AG09319 (cell line): ENCODE measurements around the gene KIAA1328.

ENCODE experiments used
- DNase-seq: peaks from one replicate; pipeline ENCODE4 v3.0.0-alpha.2; 2010; ENCODE audit warnings: low read depth; ENCODE audit errors: extremely low read depth
- TF ChIP-seq, protein P1 (sequence below): IDR thresholded peaks from 2 replicates; pipeline ENCODE4 v1.5.1; 2011; ENCODE audit warnings: low read depth, mild to moderate bottlenecking, inconsistent platforms, low read length, moderate library complexity

The KIAA1328 gene

GRCh38 chr18:36825526-36825925 is 3.4 kb upstream of the KIAA1328 start:
- TF ChIP-seq, protein P1, sequence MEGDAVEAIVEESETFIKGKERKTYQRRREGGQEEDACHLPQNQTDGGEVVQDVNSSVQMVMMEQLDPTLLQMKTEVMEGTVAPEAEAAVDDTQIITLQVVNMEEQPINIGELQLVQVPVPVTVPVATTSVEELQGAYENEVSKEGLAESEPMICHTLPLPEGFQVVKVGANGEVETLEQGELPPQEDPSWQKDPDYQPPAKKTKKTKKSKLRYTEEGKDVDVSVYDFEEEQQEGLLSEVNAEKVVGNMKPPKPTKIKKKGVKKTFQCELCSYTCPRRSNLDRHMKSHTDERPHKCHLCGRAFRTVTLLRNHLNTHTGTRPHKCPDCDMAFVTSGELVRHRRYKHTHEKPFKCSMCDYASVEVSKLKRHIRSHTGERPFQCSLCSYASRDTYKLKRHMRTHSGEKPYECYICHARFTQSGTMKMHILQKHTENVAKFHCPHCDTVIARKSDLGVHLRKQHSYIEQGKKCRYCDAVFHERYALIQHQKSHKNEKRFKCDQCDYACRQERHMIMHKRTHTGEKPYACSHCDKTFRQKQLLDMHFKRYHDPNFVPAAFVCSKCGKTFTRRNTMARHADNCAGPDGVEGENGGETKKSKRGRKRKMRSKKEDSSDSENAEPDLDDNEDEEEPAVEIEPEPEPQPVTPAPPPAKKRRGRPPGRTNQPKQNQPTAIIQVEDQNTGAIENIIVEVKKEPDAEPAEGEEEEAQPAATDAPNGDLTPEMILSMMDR = no peak
- no peak for DNase-seq

DNA sequence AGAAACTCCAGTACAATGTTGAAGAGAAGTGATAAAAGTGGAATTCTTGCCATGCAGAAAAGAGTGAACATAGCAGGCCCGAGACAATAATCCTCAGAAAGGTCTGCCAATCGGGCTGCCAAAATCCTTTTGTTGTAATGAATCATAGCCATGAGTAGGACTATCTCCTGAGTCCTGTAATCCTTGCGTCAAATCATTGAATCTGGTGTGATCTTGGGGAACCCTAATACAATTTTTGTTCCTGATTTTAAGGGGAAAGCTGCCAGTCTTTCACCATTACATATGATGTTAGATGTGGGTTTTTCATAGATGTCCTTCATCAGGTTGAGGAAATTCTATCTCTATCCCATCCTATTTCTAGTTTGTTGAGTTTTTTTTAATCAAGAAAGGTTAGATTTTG is 2.4 kb upstream of the KIAA1328 start:
- TF ChIP-seq, protein P1 = no peak
- DNase-seq = no peak

- TF ChIP-seq, protein P1 = no peak
- no peak for DNase-seq
Observed at GRCh38 chr18:36828157-36828629, 734 bp upstream of the KIAA1328 start.

DNA sequence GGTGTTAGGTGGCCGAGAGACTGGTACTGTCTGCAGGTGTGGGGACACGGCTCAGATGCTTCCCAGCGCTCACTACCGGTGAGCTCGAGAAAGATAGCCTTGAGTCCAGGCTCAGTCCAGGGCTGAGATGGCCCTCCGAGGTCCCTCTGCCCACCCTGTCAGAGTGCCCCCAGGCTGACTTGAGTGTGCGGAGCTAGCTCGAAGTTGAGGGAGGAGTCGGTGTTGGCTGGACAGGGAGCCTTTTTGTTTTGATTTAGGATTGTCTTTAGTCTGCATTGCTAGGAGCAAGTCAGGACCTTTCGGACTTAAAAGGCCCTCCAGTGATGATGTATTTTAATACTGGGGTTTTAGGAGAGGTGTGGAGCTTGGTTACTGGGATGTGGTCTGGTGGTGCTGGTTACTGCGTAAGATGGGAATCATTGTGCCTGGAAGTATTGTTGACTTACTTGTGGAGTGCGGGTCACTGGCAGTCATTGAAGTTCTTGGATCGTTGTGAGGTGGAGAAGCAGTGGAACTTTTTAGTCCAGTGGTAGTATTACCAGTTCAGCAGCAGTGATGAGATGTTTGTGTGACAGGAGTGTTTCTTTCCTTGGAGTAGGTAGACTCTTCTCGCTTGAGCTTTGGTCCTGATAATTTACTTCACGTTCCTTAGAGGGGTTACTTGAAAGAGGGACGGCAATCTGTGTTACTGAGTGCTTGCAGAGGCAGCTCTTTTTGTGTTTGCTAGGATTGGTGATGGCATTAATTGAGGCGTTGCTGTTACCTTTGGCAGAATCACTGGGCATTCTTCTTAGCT is 633 bp downstream of the KIAA1328 start:
- TF ChIP-seq, protein P1 = no peak
- no peak for DNase-seq

DNA sequence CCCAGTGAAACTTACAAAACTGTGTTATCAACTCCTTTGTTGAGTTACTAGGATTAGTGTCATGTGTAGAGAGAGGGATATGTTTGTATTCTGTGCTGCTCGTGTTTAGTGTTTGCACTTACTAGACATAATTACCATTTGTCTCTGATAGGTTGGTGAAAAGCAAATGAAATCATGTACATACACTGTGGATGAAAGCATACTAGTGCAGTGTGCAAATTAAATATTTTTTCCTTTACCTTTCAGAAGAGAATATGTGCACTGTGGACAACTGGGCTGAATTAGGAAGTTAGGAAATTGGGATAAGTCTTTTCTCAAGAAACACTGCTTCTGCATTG is 1.2 kb downstream of the KIAA1328 start:
- TF ChIP-seq, protein P1 = no peak
- DNase-seq = no peak

GRCh38 chr18:36831139-36831538 is 2.2 kb downstream of the KIAA1328 start:
- TF ChIP-seq, protein P1 = no peak
- no peak for DNase-seq

DNA sequence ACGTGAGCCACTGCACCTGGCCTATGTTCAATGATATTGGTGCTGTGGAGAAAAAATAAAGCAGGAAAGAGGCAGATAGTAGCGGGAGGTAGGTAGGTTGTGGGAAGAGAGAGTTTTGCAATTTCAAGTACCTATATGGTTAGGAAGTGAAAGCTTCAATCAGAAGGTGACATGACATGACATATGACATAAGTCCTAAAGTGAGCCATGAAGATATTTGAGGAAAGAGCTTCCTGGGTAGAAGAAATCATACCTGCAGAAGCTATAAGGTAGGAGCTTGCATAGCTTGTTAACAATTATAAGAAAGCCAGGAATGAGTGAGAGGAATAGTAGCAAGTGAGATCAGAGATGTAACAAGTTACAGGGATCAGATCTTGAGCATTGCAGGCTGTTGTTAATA is 4.2 kb downstream of the KIAA1328 start:
- TF ChIP-seq, protein P1 = no peak
- DNase-seq = no peak
